Neural cell (in vitro differentiated cells): ENCODE results near the gene CTRB2.

Source experiments
- CTCF ChIP-seq: fragments of 450-650 bp; IDR thresholded peaks from 2 replicates; pipeline ENCODE4 v1.5.1; 2014; ENCODE audit warnings: antibody characterized with exemption, mild to moderate bottlenecking, moderate library complexity; ENCODE audit not compliant: poor library complexity, severe bottlenecking
- EP300 ChIP-seq: fragments of 450-650 bp; conservative IDR thresholded peaks from 2 replicates; pipeline ENCODE4 v1.6.1; 2014; ENCODE audit warnings: antibody characterized with exemption, mild to moderate bottlenecking, moderate library complexity; ENCODE audit not compliant: poor library complexity, severe bottlenecking
- EZH2 ChIP-seq: fragments of 200-600, 300-800 bp; shearing (Covaris generic), sonication (generic); IDR thresholded peaks from 2 replicates; pipeline ENCODE4 v1.6.1; 2014; ENCODE audit warnings: antibody characterized with exemption, low read length, borderline replicate concordance, mild to moderate bottlenecking; ENCODE audit not compliant: insufficient read depth, poor library complexity, severe bottlenecking
- POLR2AphosphoS5 ChIP-seq: IDR thresholded peaks from 2 replicates; pipeline ENCODE4 v1.6.1; 2012
- RAD21 ChIP-seq: fragments of 450-650 bp; conservative IDR thresholded peaks from 2 replicates; pipeline ENCODE4 v1.6.1; 2014; ENCODE audit warnings: antibody characterized with exemption, mild to moderate bottlenecking, moderate library complexity
- REST ChIP-seq: IDR thresholded peaks from 2 replicates; pipeline ENCODE4 v1.6.1; 2012; ENCODE audit warnings: borderline replicate concordance
- SMC3 ChIP-seq: fragments of 450-650 bp; conservative IDR thresholded peaks from 2 replicates; pipeline ENCODE4 v1.6.1; 2014; ENCODE audit warnings: antibody characterized with exemption, mild to moderate bottlenecking, moderate library complexity; ENCODE audit not compliant: poor library complexity
- TAF1 ChIP-seq: IDR thresholded peaks from 2 replicates; pipeline ENCODE4 v1.6.1; 2012; ENCODE audit warnings: low read depth

- TF ChIP-seq CTCF (no peak), REST (no peak), POLR2AphosphoS5 (no peak), EP300 (no peak), EZH2 (no peak), SMC3 (no peak), RAD21 (no peak), TAF1 (no peak)
Observed at GRCh38 chr16:75222271-75222783, 15.4 kb upstream of the CTRB2 start.
